ENCODE measurements around the gene MED9. TPM values are rescaled to one million over a fixed set of nuclear protein-coding genes. Genes with fewer than 3 reads are reported as not detected.

Gene MED9, protein sequence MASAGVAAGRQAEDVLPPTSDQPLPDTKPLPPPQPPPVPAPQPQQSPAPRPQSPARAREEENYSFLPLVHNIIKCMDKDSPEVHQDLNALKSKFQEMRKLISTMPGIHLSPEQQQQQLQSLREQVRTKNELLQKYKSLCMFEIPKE
- total RNA-seq = 10.6 and 12.8 TPM in 2 replicates

DNA sequence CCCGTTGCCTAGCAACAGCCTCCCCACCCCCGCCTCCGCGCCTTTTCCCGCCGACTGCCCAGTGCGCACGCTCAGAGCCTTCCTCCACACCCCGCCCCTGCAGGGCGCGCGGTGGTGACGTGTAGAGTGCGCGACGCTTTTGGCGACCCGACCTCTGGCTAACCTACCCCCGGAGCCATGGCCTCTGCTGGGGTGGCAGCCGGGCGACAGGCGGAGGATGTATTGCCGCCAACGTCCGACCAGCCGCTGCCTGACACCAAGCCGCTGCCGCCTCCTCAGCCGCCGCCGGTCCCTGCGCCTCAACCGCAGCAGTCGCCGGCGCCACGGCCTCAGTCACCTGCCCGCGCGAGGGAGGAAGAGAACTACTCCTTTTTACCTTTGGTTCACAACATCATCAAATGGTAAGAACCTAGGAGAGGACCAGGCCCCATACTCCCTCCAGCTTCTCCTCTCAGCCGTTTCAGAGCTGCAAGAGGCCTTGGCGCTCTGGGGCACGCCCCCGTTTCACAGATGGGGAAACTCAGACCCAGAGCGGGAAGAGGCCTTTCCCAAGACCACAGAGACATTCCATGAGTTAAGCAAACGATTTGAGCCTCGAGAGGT is at the start of gene MED9:
TSS of gene MED9 (plus strand) at position 136 of the 603 bp plus-strand sequence. CDS start at position 178, 42 bp downstream.

DNA sequence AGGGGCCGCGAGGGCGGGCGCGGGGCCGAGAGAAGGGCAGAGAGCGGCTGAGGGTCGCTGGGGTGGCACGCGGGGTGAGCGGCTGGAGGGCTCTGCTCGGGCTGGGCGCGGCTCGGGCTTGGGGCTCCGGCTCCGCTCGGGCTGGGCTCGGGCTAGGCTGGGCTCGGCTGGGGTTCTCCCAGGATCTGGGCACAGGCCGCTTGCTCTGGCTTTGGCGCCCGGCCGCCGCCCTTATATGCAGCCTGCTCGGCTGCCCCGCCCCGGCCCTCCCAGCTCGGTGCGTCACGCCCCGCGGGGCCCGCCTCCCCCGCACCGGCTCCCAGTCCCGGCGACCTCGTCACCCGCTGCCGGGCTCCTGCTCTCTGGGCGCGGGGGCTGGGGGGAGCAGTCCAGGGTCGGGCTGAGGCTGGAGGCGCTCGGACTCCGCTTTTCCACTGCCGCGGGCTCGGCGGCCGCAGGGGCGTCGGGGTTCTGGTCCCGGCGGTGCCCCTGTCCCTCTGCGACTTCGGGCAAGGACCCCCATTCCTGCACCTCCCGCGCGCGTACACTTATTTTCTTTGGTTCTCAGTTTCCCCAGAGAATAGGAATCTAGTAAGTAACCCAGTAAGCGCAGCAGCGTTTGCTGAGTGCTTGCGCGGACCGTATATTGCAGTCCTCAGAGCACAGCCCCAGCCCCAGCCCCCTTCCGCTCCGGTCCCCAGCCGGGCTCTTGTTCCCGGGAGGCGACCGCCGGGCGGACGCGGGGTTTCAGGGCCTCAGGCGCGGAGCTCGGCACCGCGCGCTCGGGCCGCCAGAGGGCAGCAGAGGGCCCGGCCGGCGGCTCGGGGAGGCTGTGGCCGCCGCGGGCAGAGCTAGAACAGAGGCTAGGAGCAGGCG is 19.6 kb downstream of the MED9 start, which contains the start of gene RASD1:
TSS of gene RASD1 (minus strand) at position 207 of the 876 bp plus-strand sequence. CDS start 214 bp downstream, outside the sequence.

Other genes starting within 250 kb of the MED9 start
- gene FLCN, start 239.8 kb upstream of the MED9 start, total RNA-seq = 16.5 and 28.8 TPM in 2 replicates
- 75.3 and 80.9 TPM in 2 replicates for gene COPS3, start 195.8 kb upstream of the MED9 start, total RNA-seq
- gene NT5M, start 173.6 kb upstream of the MED9 start, total RNA-seq = 1.3 and 1.9 TPM in 2 replicates
- 2.5 and 3.4 TPM in 2 replicates for gene RASD1, start 19.4 kb downstream of the MED9 start, total RNA-seq
- 24.7 and 51.2 TPM in 2 replicates for gene PEMT, start 114.7 kb downstream of the MED9 start, total RNA-seq
- gene RAI1, start 204.5 kb downstream of the MED9 start, total RNA-seq = 15.0 and 30.3 TPM in 2 replicates